ENCODE results near the gene SLC35G4. TPM values are rescaled to one million over a fixed set of nuclear protein-coding genes. Genes with fewer than 3 reads are reported as not detected.
"Not testable (repeated sequence)": the region's sequence is repeated elsewhere in the genome, so short reads cannot be mapped to it uniquely, and the experiment has no call there.

Gene SLC35G4
- not detected for total RNA-seq
- long read RNA-seq, result 0 reads

DNA sequence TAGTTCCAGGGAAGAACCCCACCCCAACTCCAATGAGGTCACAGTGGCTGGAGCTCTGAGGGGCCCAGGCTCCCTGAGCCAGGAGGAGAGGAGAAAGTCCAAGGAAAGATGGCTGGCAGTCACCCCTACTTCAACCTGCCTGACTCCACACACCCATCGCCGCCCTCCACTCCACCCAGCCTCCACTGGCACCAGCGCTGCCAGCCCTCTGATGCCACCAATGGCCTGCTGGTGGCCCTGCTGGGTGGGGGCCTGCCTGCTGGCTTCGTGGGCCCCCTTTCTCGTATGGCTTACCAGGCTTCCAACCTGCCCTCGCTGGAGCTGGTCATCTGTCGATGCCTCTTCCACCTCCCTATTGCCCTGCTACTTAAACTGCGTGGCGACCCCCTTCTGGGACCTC is at the start of gene SLC35G4:
TSS of gene SLC35G4 (plus strand) at position 109 of the 400 bp plus-strand sequence. CDS start at position 109, 0 bp downstream.
- H3K4me3 ChIP-seq; DNase-seq; H3K27ac ChIP-seq (replicated peaks); H3K4me1 ChIP-seq; H3K36me3 ChIP-seq; H3K9me3 ChIP-seq (replicated peaks); H3K27me3 ChIP-seq (ENCODE audit: low read depth); intact Hi-C loops (cut with micrococcal nuclease): not testable (repeated sequence)

DNA sequence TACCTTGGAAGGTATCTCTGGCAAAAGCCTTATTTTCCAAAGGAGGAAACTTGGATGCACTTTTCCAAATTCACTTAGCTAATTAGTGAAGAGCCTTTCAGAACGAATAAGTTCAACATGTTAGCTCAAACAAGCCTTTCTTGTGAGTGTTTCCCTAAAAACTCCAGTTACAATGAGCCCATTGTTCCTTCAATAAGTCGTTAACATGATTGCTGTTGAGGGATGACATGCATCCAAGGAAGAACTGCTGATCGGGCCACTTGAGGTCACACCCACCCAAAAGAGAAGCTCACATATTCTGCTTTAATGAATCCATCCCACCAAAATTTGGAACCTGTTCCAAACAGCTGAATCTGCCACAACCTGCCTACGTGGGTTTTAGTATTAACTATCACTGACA is 48.1 kb upstream of the SLC35G4 start:
- peaks cover 29% of the 10 kb centered on the region for H3K27me3 ChIP-seq (ENCODE audit: low read depth)
- no peak overlapping the region for H3K27ac ChIP-seq (replicated peaks)
- TF ChIP-seq, protein P1, sequence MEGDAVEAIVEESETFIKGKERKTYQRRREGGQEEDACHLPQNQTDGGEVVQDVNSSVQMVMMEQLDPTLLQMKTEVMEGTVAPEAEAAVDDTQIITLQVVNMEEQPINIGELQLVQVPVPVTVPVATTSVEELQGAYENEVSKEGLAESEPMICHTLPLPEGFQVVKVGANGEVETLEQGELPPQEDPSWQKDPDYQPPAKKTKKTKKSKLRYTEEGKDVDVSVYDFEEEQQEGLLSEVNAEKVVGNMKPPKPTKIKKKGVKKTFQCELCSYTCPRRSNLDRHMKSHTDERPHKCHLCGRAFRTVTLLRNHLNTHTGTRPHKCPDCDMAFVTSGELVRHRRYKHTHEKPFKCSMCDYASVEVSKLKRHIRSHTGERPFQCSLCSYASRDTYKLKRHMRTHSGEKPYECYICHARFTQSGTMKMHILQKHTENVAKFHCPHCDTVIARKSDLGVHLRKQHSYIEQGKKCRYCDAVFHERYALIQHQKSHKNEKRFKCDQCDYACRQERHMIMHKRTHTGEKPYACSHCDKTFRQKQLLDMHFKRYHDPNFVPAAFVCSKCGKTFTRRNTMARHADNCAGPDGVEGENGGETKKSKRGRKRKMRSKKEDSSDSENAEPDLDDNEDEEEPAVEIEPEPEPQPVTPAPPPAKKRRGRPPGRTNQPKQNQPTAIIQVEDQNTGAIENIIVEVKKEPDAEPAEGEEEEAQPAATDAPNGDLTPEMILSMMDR (IDR thresholded peaks at IDR 0.05; ENCODE audit: borderline replicate concordance), result no peak
- no peak overlapping the region for H3K4me3 ChIP-seq
- intact Hi-C loops (cut with micrococcal nuclease), result no loop called here
- H3K9me3 ChIP-seq (replicated peaks), result no peaks in the 10 kb centered on the region
- DNase-seq, result no peak
- H3K4me1 ChIP-seq, result no peaks in the 10 kb centered on the region
- H3K36me3 ChIP-seq, result no peaks in the 10 kb centered on the region

DNA sequence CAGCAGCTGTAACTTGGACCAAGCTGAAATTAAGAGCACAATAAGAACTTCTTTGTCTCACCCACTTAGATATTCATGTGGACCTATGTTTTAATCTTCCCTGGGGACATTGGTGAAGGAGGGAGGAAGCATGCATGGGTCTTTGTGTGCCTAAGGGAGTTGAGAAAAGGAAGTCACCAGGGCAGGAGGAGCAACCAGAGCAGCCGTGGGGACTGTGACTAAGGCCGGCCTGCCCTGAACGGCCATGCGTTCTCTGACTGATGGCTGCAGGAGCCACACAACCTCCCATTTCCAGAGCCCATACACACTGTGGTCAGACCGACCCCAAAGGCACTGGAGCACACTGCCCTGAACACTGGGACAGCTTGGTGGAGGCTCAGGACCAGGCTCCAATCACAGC is 43.7 kb upstream of the SLC35G4 start:
- TF ChIP-seq, protein P1 (IDR thresholded peaks at IDR 0.05; ENCODE audit: borderline replicate concordance), result no peak
- H3K36me3 ChIP-seq, result no peaks in the 10 kb centered on the region

DNA sequence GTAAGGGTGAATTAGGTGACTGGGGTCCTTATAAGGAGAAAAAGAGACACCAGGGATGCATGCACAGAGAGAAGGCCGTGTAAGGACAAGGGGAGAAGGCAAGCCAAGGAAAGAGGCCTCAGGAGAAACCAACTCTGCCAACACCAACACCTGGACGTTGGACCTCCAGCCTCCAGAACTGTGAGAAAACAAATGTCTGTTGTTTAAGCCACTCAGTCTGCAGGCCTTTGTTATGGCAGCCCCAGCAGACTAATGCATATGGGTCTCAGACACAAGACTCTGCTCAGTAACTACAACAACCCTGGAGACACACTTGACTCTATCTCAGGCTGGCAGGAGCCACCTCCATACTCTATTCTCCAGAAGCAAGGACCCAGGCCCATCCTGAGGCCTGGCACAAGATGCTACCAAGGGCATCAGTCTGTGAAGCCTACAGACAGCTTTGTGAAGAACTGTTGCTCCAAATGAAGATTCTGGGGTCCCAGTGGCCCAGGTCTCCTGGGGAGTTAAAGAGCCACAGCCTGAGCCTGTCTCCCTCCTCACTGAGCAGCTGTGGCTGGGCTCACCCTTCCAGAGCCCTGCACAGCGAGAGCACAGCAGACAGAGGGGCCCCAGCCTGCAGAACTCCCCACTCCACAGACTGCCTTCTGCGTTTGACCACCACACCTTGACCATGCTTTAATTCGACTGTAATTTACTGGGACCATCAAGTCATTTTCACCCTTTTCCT is 43.0 kb upstream of the SLC35G4 start:
- Histone ChIP-seq H3K36me3 (no peaks in the 10 kb centered on the region), H3K27ac (replicated peaks) (no peak overlapping the region), H3K4me1 (no peaks in the 10 kb centered on the region), H3K27me3 (ENCODE audit: low read depth) (peaks cover 52% of the 10 kb centered on the region), H3K9me3 (replicated peaks) (no peaks in the 10 kb centered on the region), H3K4me3 (no peak overlapping the region)
- TF ChIP-seq, protein P1 (IDR thresholded peaks at IDR 0.05; ENCODE audit: borderline replicate concordance), result no peak
- DNase-seq, result no peak
- intact Hi-C loops (cut with micrococcal nuclease), result no loop called here

More for the DNA sequence above, 43.7 kb upstream of the SLC35G4 start:
- no peaks in the 10 kb centered on the region for H3K9me3 ChIP-seq (replicated peaks)
- intact Hi-C loops (cut with micrococcal nuclease), result no loop called here
- H3K27me3 ChIP-seq (ENCODE audit: low read depth), result peaks cover 48% of the 10 kb centered on the region
- H3K4me1 ChIP-seq, result no peaks in the 10 kb centered on the region
- no peak for DNase-seq
- H3K4me3 ChIP-seq, result no peak overlapping the region
- no peak overlapping the region for H3K27ac ChIP-seq (replicated peaks)

DNA sequence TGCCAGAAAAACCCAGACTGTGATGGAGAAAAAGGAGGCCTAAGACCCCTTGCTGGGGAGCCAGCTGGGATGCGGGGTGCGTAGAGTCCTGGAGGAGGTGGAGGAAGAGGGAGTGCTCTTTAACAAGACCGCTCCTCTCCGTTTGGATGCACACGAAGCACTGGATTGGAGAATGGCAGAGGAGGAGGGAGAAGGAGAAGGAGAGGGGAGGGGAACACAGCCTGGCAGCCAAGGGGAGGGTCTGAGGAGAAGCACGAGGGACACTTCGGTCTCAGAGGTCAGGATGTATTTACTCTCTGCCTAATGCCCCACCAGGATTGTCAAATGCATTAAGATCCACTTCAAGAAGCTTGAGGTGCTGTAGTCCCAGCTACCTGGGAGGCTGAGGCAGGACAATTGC is 42.0 kb upstream of the SLC35G4 start:
- H3K27me3 ChIP-seq (ENCODE audit: low read depth), result peaks cover 54% of the 10 kb centered on the region
- intact Hi-C loops (cut with micrococcal nuclease), result no loop called here

More for the DNA sequence above, 42.0 kb upstream of the SLC35G4 start:
- H3K9me3 ChIP-seq (replicated peaks), result no peaks in the 10 kb centered on the region
- H3K4me3 ChIP-seq, result no peak overlapping the region
- H3K27ac ChIP-seq (replicated peaks), result no peak overlapping the region
- no peaks in the 10 kb centered on the region for H3K36me3 ChIP-seq
- H3K4me1 ChIP-seq, result no peaks in the 10 kb centered on the region
- TF ChIP-seq, protein P1 (IDR thresholded peaks at IDR 0.05; ENCODE audit: borderline replicate concordance), result no peak
- no peak for DNase-seq
